Adrenal gland (tissue), 12 donors: ENCODE results near the gene CRISPLD2. TPM values are rescaled to one million over a fixed set of nuclear protein-coding genes. Genes with fewer than 3 reads are reported as not detected.

Experiments
- DNase-seq, 7 donors: peaks; one replicate each; pipeline ENCODE4 v3.0.0-alpha.2; 2019 to 2020
- H3K27ac ChIP-seq, 5 donors: fragments of 200-600 bp; sonication (generic) in 4 of 5; 1 replicate in 3 of 5; 2 replicates in 2 of 5; pipeline versions ENCODE4 v1.5.1 to v1.8.0; 2016 to 2020; ENCODE audit warnings: mild to moderate bottlenecking in 1 of 5
- H3K27me3 ChIP-seq: fragments of 200-600 bp; 2 replicates; pipeline ENCODE4 v1.8.0; 2021
- H3K36me3 ChIP-seq, 2 donors: fragments of 200-600 bp; replicated peaks in 1 of 2; 1 replicate in 1 of 2; 2 replicates in 1 of 2; pipeline versions ENCODE4 v1.5.1 to v1.8.0; 2018 to 2022
- H3K4me1 ChIP-seq, 2 donors: fragments of 200-600 bp; replicated peaks in 1 of 2; 1 replicate in 1 of 2; 2 replicates in 1 of 2; pipeline versions ENCODE4 v1.5.1 to v1.8.0; 2018 to 2021
- H3K4me3 ChIP-seq, 4 donors: fragments of 200-600 bp; sonication (generic) in 3 of 4; one replicate each; pipeline ENCODE4 v1.5.1; 2016 to 2018
- H3K9me3 ChIP-seq, 3 donors: fragments of 200-600 bp; sonication (generic) in 1 of 3; replicated peaks in 1 of 3; 1 replicate in 2 of 3; 2 replicates in 1 of 3; pipeline versions ENCODE4 v1.5.1 to v1.8.0; 2016 to 2021
- POLR2A ChIP-seq, 2 donors: fragments of 450-650 bp; IDR thresholded peaks; one replicate each; pipeline ENCODE4 v1.6.1; 2017; ENCODE audit warnings: antibody characterized with exemption in 2 of 2, mild to moderate bottlenecking in 2 of 2, moderate library complexity in 1 of 2
- WGBS, 4 donors: extraction: QIAGEN DNeasy Blood & Tissue Kit in 2 of 4; methylation state at CpG; one replicate each; pipeline versions ENCODE4 v1.1.5 to v1.1.7; 2013 to 2017; 5-methylcytosine and 5-hydroxymethylcytosine counted together
- intact Hi-C, 2 donors: fragments of 100-400 bp; cut with DNase I; formaldehyde crosslinking; loops; one replicate each; pipeline versions ENCODE4 v1.14.1 to v1.15.0; 2022 to 2023
- polyA plus RNA-seq, 3 donors: library from polyadenylated mRNA; stranded (reverse); fragments of 200-250 nt in 2 of 3; fragments of 350-450 nt in 1 of 3; fragmentation: Illumina TruSeq in 1 of 3; extraction: RNeasy Lipid Tissue Mini Kit (QIAGEN cat#74804) in 1 of 3; gene quantifications; one replicate each; pipeline ENCODE4 v1.2.3, GENCODE V29; 2013 to 2014
- total RNA-seq, 9 donors: library from RNA; depleted of rRNA in 4 of 9; stranded (reverse); fragments of >200 nt in 4 of 9; fragments of 120-200 nt in 1 of 9; fragmentation: NEBNext Ultra II Directional in 1 of 9; extraction: Animal tissue kit (Norgen Biotek cat#: 25700) in 1 of 9; gene quantifications; one replicate each; pipeline versions ENCODE4 v1.1.0 to v1.2.4, GENCODE V29; 2013 to 2023
- TF ChIP-seq, protein P1 (sequence below), 6 experiments: fragments of 450-650 bp in 4 of 6; fragments of 200-600 bp in 2 of 6; sonication (generic) in 1 of 6; IDR thresholded peaks; 1 replicate in 5 of 6; 2 replicates in 1 of 6; pipeline versions ENCODE4 v1.5.1 to v1.8.0; 2016 to 2021; ENCODE audit warnings: antibody characterized with exemption in 6 of 6, mild to moderate bottlenecking in 2 of 6, moderate library complexity in 1 of 6
- donor health status: healthy with polysubstance abuse.
- donor health status: Bipolar disorder and iron deficiency.
- donor health status: DM: yes; HTN: yes; CAD: no.
- donor health status: DM: no; HTN: no; CAD: no.
- donor health status: DM: no; HTN: no; CAD: no.
- donor health status: DM: yes; HTN: yes; CAD: no.

CRISPLD2 gene
- total and polyA plus RNA-seq, 12 donors: 2.1 to 362 (median 57.5) TPM

DNA sequence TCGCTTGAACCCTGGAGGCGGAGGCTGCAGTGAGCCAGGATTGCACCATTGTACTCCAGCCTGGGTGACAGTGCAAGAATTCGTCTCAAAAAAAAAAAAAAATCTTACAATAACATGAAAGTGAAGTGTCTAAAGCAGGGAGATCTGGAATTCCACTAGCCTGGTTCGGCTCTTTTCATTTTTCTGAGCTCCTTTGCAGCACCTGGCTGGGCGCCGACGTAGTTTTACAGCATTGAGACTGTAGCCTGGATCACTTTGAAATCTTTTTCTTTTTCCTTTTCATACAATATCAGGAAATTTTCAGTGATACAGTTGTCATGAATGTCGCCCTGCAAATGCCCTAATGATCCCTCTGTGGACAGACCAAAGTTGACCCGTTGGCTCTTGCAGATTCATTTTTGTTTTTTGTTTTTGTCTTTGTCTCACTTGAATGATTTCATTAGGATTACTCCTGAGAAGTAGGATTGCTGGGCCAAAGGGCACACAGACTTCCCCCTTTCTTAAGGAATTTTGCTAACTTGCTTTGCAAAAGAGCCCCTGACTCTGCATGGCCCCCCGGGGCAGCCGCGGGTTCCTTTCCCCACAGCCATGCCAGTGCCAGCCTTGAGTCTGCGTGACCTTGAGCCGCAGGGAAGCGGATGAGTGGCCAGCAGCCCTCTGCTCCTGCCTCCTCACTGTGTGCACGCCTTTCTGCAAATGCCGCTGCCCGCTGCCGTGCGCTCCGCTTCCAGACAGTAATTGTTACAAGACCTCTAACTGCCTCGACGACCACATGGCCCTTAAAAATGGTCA is 28.0 kb downstream of the CRISPLD2 start:
- TF ChIP-seq POLR2A (IDR thresholded peaks at IDR 0.05): no peak
- TF ChIP-seq, protein P1, sequence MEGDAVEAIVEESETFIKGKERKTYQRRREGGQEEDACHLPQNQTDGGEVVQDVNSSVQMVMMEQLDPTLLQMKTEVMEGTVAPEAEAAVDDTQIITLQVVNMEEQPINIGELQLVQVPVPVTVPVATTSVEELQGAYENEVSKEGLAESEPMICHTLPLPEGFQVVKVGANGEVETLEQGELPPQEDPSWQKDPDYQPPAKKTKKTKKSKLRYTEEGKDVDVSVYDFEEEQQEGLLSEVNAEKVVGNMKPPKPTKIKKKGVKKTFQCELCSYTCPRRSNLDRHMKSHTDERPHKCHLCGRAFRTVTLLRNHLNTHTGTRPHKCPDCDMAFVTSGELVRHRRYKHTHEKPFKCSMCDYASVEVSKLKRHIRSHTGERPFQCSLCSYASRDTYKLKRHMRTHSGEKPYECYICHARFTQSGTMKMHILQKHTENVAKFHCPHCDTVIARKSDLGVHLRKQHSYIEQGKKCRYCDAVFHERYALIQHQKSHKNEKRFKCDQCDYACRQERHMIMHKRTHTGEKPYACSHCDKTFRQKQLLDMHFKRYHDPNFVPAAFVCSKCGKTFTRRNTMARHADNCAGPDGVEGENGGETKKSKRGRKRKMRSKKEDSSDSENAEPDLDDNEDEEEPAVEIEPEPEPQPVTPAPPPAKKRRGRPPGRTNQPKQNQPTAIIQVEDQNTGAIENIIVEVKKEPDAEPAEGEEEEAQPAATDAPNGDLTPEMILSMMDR (IDR thresholded peaks at IDR 0.05): no peak
- Histone ChIP-seq H3K27ac (no peak overlapping the region), H3K27me3 (no peaks in the 10 kb centered on the region), H3K4me3 (no peak overlapping the region), H3K36me3 (peaks cover 0 to 20% of the 10 kb centered on the region in 2 donors), H3K9me3 (no peaks in the 10 kb centered on the region), H3K4me1 (no peaks in the 10 kb centered on the region)
- intact Hi-C loops: loop anchor here in 1 of 2 donors (10.0 kb wide), 1 partner anchor 107 kb away; no protein-coding TSS in a partner anchor
- DNase-seq: peak in 1 of 7 donors; percentile 40
- WGBS, 4 donors: 39 to 70% (median 60%) methylated on average over 22 to 23 of the region's 23 CpGs

DNA sequence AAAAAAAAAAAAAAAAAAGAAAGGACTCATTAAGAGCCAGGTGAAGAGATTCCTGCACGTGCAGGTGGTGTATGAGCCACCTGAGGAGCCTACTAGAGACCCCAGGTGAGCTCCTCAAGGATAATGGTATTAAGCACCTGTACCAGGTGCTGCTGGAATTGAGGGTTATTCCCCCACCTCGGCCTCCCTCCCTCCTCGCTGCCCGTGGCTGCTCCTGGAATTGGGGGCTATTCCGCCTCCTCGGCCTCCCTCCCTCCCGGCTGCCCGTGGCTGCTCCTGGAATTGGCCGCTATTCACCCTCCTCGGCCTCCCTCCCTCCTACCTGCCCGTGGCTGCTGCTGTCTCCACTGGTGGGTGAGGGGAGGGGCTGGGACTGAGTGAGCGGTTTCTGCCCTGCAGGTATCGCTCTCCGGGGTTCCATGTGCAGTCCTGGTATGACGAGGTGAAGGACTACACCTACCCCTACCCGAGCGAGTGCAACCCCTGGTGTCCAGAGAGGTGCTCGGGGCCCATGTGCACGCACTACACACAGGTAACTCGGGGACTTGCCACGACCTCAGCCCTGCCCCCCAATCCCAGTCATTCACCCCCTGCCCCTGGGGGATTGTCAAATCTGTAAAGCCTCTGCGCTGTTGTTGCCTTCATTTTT is 29.3 kb downstream of the CRISPLD2 start:
- H3K27ac ChIP-seq: no peak overlapping the region
- intact Hi-C loops: loop anchor here in 1 of 2 donors (10.0 kb wide), 1 partner anchor 106 kb away; no protein-coding TSS in a partner anchor

DNA sequence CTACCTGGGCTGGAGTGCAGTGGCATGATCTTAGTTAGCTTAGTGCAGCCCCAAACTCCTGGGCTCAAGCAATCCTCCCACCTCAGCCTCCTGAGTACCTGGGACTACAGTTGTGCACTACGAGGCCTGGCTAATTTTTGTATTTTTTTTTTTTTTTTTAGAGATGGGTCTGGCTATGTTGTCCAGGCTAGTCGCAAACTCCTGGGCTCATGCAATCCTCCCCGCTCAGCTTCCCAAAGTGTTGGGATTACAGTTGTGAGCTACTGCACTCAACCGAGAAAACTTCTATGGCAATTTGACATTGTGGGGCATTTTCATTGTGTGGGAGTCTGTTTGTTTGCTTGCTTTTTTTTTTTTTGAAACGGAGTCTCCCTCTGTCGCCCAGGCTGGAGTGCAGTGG is 30.0 kb downstream of the CRISPLD2 start:
- no peak for DNase-seq
- Histone ChIP-seq H3K36me3 (peaks cover 0 to 20% of the 10 kb centered on the region in 2 donors), H3K4me3 (no peak overlapping the region), H3K4me1 (no peaks in the 10 kb centered on the region), H3K27ac (no peak overlapping the region), H3K27me3 (no peaks in the 10 kb centered on the region), H3K9me3 (no peaks in the 10 kb centered on the region)
- intact Hi-C loops: loop anchor here in 1 of 2 donors (10.0 kb wide), 1 partner anchor 105 kb away; no protein-coding TSS in a partner anchor
- 89 to 96% (median 90%) methylated on average over 6 of the region's 6 CpGs for WGBS, 4 donors
- TF ChIP-seq, protein P1 (IDR thresholded peaks at IDR 0.05): no peak
- no peak for TF ChIP-seq POLR2A (IDR thresholded peaks at IDR 0.05)

More for the DNA sequence above, 29.3 kb downstream of the CRISPLD2 start:
- TF ChIP-seq POLR2A (IDR thresholded peaks at IDR 0.05): no peak
- TF ChIP-seq, protein P1 (IDR thresholded peaks at IDR 0.05): no peak
- Histone ChIP-seq H3K4me1 (no peaks in the 10 kb centered on the region), H3K9me3 (no peaks in the 10 kb centered on the region), H3K27me3 (no peaks in the 10 kb centered on the region), H3K36me3 (peaks cover 0 to 20% of the 10 kb centered on the region in 2 donors), H3K4me3 (no peak overlapping the region)
- 76 to 88% (median 81%) methylated on average over 20 to 22 of the region's 22 CpGs for WGBS, 4 donors
- no peak for DNase-seq

DNA sequence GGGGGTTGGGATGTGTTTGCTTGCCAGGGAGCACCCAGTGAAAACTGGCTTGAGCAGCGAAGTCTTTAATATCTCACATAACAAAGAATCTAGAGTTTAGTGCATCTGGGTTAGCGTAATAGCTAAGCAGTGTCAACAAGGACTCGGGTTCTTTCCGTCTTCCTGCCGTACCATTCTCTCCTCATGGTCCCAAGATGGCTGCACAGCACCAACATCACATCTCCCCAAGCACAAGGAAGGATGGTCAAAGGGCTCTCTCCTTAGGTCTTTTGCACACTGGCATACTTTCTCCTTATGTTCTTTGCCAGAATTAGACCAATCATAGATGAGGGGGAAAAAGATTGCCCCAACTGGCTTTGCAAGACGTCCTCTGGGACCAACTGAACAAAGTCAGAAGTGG is 30.9 kb downstream of the CRISPLD2 start:
- WGBS, 4 donors: 90 to 96% (median 93%) methylated on average over 6 of the region's 6 CpGs
- intact Hi-C loops: no loop called here
- peaks cover 0 to 20% of the 10 kb centered on the region in 2 donors for H3K36me3 ChIP-seq
- peak overlapping the region in 2 of 5 donors; percentile 8 to 22 for H3K27ac ChIP-seq
- no peaks in the 10 kb centered on the region for H3K9me3 ChIP-seq
- TF ChIP-seq, protein P1 (IDR thresholded peaks at IDR 0.05): no peak
- no peak for TF ChIP-seq POLR2A (IDR thresholded peaks at IDR 0.05)
- no peak overlapping the region for H3K4me3 ChIP-seq
- H3K27me3 ChIP-seq: no peaks in the 10 kb centered on the region
- no peaks in the 10 kb centered on the region for H3K4me1 ChIP-seq
- DNase-seq: no peak
